GM06990 (cell line): ENCODE results near the gene COPA.

Source experiments
- DNase-seq: peaks from one replicate; pipeline ENCODE4 v3.0.0-alpha.2; 2011; ENCODE audit not compliant: insufficient read length; ENCODE audit errors: extremely low read depth
- H3K27me3 ChIP-seq: replicated peaks from 2 replicates; pipeline ENCODE4 v1.6.0; 2011; ENCODE audit warnings: low read length; ENCODE audit not compliant: control insufficient read depth, insufficient read depth
- H3K36me3 ChIP-seq: 2 replicates; pipeline ENCODE4 v1.5.1; 2011; ENCODE audit warnings: low read length; ENCODE audit not compliant: control insufficient read depth, insufficient read depth
- H3K4me3 ChIP-seq: replicated peaks from 2 replicates; pipeline ENCODE4 v1.5.1; 2011; ENCODE audit warnings: low read depth, mild to moderate bottlenecking, control low read depth, low read length
- TF ChIP-seq, protein P1 (sequence below): IDR thresholded peaks from 2 replicates; pipeline ENCODE4 v1.5.1; 2011; ENCODE audit warnings: low read length, control low read depth, mild to moderate bottlenecking, inconsistent platforms; ENCODE audit not compliant: insufficient read depth, poor library complexity, severe bottlenecking

COPA gene

DNA sequence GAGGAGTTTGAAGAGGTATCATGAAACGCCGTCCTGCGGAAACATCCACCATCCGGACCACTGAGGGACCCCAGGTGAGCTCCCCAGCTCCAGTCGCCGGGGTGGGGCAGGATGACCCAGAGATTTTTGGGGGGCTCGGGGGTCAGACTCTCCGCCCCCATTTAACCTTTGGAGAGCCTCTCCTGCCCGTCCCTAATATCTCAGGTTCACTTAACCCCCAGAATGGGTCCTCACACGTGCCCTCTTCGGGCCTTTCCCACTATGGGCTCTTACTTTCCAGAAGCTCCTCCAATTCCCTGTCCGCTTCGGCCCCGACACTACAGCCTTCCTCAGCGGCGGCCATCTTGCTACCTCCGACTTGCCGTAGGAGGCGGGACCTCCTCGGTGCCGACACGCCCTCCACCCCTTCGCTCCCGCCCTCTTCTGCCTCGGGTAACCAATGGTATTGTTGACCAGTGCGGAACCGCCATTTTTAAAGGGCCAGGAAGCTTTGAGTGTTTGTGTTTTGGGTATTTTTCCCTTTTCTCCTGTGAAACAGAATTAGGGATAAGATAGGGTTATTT lies 58.2 kb downstream of the COPA start, which contains the start of gene PEX19:
Gene PEX19 (minus strand): TSS at position 352 of the 563 bp plus-strand sequence. CDS start 9 bp downstream, at position 343.
- no peaks in the 10 kb centered on the region for H3K27me3 ChIP-seq
- peaks cover 10% of the 10 kb centered on the region for H3K36me3 ChIP-seq
- peak; percentile 92 for DNase-seq
- peak within 1 kb of the TSS; percentile 95 for H3K4me3 ChIP-seq
- TF ChIP-seq, protein P1, sequence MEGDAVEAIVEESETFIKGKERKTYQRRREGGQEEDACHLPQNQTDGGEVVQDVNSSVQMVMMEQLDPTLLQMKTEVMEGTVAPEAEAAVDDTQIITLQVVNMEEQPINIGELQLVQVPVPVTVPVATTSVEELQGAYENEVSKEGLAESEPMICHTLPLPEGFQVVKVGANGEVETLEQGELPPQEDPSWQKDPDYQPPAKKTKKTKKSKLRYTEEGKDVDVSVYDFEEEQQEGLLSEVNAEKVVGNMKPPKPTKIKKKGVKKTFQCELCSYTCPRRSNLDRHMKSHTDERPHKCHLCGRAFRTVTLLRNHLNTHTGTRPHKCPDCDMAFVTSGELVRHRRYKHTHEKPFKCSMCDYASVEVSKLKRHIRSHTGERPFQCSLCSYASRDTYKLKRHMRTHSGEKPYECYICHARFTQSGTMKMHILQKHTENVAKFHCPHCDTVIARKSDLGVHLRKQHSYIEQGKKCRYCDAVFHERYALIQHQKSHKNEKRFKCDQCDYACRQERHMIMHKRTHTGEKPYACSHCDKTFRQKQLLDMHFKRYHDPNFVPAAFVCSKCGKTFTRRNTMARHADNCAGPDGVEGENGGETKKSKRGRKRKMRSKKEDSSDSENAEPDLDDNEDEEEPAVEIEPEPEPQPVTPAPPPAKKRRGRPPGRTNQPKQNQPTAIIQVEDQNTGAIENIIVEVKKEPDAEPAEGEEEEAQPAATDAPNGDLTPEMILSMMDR: no peak

DNA sequence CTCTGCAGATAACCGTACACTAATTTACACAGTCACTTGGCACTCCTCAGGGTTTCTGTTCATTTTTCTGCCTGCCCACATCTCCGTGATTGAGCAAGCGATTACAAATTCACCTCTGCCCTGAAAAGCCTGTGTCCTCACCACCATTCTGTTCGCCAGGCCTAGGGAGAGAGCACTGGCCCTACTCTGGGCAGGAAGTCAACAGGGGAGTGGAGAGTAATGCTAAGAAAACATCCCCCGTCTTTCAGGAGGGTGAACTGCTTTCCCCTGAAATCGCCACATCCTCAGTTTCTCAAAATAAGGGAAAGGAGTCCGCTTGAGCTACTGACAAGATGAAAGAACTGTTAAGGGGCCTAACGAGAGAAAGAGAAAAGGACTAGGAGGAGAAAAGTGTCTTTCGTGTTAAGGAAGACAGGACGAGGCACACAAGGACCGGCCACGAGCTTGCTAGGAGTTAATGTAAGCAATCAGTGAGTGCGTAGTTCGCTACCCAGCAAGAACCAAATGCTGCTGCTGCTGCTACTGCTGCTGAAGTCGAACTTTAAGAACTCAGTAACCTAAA lies 58.7 kb downstream of the COPA start:
- H3K36me3 ChIP-seq: peaks cover 11% of the 10 kb centered on the region
- TF ChIP-seq, protein P1: no peak
- H3K4me3 ChIP-seq: peak overlapping the region; percentile 95
- no peaks in the 10 kb centered on the region for H3K27me3 ChIP-seq
- DNase-seq: no peak

DNA sequence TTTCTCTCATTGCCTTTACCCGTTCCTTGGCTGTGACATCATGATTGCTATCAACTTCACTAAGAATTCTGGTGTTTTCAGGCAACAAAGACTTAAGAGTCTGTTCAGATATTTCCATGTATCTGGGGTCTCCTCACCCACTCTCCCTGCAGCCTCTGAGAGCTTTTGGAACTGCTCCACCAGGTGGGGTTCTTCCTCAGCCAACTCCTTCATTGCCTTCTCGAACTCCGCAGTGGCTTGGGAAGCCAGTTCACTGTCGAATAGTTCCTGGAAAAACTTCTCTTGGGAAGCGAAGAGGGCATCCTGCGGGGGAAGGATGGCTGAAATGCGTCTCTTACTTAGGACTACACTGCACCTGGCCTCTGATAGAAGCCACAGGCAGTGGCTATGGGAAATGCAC lies 60.2 kb downstream of the COPA start:
- TF ChIP-seq, protein P1: peak; percentile 4
- Histone ChIP-seq H3K36me3 (peaks cover 15% of the 10 kb centered on the region), H3K27me3 (no peaks in the 10 kb centered on the region), H3K4me3 (no peak overlapping the region)
- DNase-seq: no peak

DNA sequence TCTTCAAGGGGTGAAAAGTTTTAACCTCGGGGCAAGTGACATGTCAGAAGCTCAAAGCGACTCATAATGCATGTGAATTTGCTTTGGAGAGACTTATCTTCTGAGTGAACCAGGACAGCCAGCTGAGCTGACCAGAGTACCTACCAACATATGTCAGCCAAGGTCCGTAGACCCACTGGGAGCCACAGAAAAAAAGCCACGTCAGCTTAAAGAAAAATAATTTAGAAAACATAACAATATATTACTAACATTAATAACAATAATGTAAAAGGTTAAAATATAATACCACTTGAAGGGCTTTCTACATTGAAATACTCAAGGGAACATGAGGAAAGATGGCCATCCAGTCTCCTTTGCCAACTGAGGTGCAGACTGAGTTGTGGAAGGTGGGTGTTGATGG lies 65.1 kb downstream of the COPA start:
- H3K36me3 ChIP-seq: peaks cover 15% of the 10 kb centered on the region
- H3K4me3 ChIP-seq: no peak overlapping the region
- H3K27me3 ChIP-seq: no peaks in the 10 kb centered on the region
- TF ChIP-seq, protein P1: no peak
- no peak for DNase-seq

DNA sequence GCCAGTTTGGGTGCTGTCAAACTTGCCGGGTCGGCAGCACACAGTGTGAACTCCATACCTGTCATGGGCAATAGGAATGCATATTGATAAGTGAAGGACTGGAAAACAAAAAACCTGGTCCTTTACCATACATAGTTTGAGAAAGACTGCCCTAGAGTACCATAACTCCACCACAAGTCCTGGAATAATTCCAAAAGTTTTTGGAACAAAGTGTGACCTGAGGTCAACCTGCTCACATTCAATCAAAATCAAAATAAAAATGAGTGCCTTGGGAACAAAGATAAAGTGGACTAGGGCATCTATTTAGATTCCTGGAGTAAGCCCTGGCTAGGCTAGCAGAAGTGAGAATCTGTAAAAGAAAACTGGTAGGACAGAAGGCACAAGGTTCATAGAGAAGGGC lies 65.7 kb downstream of the COPA start:
- no peak for DNase-seq
- peaks cover 15% of the 10 kb centered on the region for H3K36me3 ChIP-seq

More for the DNA sequence above, 65.7 kb downstream of the COPA start:
- no peak overlapping the region for H3K4me3 ChIP-seq
- TF ChIP-seq, protein P1: no peak
- H3K27me3 ChIP-seq: no peaks in the 10 kb centered on the region
